Transverse colon (tissue), 4 donors: ENCODE data around the gene GMDS.

Source experiments
- CTCF ChIP-seq, 5 experiments: fragments of 200-600 bp in 3 of 5; fragments of 450-650 bp in 2 of 5; sonication (generic) in 3 of 5; IDR thresholded peaks; 1 replicate in 2 of 5; 2 replicates in 3 of 5; pipeline ENCODE4 v1.5.1; 2016 to 2017; ENCODE audit warnings: antibody characterized with exemption in 5 of 5, inconsistent platforms in 3 of 5, mild to moderate bottlenecking in 2 of 5, moderate library complexity in 1 of 5
- POLR2AphosphoS5 ChIP-seq, 3 donors: sonication (generic); formaldehyde crosslinking; IDR thresholded peaks; one replicate each; pipeline ENCODE4 v1.6.1; 2016; ENCODE audit warnings: antibody characterized with exemption in 3 of 3

- no peak for TF ChIP-seq CTCF (IDR thresholded peaks at IDR 0.05)
- TF ChIP-seq POLR2AphosphoS5 (IDR thresholded peaks at IDR 0.05) = no peak
These were observed 447.6 kb downstream of the GMDS start for GRCh38 chr6:1797801-1798200.
